Stimulated activated CD8-positive, alpha-beta memory T cell treated with anti-CD3 and anti-CD28 coated beads, Interleukin-7, amount 100 ng/mL, for 24 hours (primary cell): ENCODE data around the gene ODF2.
A peak's percentile ranks its signal among the peaks of the same experiment; 100 is the strongest.
"Not testable (repeated sequence)": the region's sequence is repeated elsewhere in the genome, so short reads cannot be mapped to it uniquely, and the experiment has no call there.

Source experiments
- DNase-seq: peaks from one replicate; pipeline ENCODE4 v3.0.0-alpha.2; 2020; ENCODE audit warnings: low read depth

Gene ODF2

DNA sequence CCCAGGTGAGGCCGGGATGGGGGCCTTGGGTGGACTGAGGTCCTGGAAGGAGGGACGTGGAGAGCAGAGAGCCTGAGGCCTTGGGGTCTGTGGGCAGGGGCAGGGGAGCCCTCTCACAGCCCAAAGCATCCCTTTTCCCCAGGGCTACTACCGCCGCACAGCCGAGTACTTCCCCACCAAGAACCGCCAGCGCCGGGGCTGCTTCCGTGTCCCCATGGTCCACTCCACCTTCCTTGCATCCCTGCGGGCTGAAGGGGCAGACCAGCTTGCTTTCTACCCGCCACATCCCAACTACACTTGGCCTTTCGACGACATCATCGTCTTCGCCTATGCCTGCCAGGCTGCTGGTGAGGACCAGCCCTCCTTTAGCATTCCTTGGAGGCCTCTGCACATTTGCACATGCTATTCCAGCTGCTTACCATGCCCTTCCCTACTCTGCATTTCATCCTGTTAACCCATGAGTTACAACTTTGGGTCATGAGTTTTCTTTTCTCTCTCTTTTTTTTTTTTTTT, 31.5 kb upstream of the ODF2 start:
- no peak for DNase-seq

DNA sequence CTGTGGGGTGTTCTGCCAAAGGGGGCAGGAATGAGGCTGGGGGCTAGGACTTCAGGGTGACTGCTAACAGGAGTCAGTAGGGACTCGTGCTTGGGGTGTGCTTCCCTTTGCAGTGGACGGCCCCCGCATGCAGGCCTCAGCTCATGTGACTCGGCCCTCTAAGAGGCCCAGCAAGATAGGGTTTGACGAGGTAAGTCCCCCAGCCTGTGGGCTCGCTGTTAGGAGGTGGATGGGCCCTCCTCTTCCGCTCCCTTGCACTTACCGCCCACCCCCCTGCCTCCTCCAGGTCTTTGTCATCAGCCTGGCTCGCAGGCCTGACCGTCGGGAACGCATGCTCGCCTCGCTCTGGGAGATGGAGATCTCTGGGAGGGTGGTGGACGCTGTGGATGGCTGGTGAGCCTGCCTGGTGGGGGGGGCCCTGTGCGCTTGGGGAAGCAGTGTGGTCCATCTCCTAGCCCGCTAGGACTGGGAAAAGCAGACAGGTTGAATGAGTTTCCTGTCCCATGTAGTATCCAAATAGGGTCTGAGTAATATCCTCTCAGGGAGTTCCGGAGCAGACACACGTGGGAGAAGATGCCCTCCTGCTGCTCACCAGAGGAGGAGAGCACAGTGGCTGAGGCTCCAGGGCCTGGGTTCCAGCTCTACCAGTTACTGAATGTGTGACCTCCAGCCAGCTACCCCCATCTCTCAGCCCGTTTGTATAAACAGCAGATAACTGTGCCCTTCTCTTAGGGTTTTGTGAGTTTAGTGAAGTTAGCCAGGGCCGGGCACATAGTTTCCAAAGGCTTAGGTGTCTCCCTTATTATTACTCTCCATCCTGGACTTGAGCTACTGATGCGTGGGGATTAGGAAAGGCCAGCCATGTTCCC, 26.9 kb upstream of the ODF2 start:
- DNase-seq: no peak

DNA sequence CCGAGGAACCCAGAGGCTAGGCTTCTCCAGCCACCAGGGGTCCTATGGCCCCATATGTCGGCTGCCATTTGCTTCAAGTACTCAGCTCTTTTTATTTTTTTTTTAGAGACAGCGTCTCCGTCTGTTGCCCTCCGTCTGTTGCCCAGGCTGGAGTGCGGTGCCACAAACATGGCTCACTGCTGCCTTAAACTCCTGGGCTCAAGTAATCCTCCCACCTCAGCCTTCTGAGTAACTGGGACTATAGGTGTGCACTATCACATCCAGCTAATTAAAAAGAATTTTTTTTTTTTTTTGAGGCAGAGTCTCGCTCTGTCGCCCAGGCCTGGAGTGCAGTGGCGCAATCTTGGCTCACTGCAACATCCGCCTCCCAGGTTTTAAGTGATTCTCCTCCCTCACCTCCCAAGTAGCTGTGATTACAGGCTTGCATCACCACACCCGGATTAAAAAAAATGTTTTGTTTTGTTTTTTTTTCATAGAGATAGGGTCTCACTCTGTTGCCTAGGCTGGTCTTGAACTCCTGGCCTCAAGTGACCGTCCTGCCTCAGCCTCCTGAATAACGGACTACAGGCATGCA, 26.2 kb upstream of the ODF2 start:
- no peak for DNase-seq

DNA sequence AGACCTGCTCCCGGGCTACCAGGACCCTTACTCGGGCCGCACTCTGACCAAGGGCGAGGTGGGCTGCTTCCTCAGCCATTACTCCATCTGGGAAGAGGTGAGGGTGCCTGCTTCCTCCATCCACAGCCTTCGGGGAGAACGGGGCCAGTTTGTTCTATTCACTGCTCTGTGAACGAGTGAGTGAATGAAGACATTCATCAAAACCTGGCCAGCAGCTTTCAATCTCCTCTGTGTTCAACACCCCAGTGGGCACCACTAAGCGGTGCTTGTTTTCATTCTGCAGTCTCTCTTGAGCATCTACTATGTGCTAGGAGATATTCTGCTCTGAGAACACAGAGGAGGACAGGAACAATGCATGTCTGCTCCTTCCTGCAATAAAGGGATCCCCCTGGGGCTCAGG, 24.6 kb upstream of the ODF2 start:
- no peak for DNase-seq

DNA sequence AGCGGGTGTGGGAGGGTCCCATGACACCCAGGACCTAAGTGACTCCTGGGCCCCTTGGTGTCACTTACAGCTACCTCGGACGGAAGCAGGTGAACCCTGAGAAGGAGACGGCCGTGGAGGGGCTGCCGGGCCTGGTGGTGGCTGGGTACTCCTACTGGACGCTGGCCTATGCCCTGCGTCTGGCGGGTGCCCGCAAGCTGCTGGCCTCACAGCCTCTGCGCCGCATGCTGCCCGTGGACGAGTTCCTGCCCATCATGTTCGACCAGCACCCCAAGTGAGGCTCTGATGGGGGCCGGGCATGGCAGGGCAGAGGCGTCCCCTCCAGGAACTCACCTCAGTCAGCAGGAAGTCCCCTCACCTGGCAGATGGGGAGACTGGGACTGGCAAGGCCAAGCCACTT, 21.5 kb upstream of the ODF2 start:
- no peak for DNase-seq

DNA sequence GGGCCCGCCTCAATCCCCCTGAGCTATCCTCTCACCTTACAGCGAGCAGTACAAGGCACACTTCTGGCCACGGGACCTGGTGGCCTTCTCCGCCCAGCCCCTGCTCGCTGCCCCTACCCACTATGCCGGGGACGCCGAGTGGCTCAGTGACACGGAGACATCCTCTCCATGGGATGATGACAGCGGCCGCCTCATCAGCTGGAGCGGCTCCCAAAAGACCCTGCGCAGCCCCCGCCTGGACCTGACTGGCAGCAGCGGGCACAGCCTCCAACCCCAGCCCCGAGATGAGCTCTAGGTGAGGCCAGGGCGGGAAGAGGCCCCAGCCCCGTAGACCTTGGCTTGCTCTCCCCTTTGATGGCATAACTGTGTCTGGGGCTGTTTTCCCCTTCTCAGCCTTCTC, 20.2 kb upstream of the ODF2 start:
- DNase-seq: no peak

DNA sequence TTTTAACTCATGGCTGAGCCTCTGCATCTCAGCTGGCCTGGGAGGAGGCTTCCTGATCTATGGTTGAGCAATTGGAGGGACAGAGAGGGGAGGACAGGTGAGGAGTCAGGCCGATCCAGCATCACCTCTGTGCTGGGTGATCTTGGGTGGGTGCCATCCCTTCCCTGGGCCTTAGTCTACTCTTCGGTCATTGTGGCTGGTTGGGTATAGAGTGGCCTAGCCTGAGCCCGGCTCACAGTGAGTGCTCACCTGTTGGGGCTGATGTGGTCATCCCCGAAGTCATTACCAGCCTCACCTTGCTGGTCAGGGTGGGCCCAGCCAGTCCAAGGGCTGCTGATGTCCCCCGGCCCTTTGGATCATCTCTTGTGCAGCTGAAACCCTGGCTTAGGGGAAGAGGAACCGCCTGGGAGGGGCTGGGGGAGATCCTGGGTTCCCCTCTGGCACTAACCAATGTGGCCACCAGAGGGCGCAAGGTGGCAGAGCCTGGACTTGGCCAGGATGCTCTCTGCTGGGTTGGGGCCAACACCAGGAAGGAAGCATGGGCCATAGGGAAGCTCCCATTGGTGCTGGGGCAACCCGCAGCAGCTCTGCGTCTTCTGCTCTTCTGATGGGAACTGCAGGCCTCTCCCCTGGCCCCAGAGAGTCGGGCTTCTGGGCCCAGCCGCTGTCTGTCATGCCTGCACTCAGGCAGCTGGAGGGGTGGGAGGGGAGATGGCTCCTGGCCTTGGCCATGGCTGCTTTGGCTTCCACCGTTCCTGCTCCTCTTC, 17.3 kb upstream of the ODF2 start:
- peak; percentile 79 for DNase-seq

DNA sequence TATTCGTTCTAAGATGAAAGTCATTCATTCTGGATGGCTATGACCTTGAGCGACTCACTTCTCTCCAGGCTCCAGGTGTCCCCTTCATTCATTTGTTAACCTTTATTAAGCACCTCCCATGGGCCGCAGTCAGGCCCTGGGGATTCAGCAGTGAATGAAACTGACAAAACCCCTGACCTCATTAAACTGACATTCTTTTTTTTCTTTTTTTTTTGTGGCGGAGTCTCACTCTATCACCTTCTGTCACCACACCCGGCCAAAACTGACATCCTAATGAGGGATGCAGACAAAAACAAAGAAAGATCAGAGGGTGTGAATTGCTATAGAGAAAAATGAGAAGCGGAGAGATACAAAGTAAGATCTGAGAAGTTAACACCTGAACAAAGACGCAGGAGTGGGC, 16.5 kb upstream of the ODF2 start:
- no peak for DNase-seq

DNA sequence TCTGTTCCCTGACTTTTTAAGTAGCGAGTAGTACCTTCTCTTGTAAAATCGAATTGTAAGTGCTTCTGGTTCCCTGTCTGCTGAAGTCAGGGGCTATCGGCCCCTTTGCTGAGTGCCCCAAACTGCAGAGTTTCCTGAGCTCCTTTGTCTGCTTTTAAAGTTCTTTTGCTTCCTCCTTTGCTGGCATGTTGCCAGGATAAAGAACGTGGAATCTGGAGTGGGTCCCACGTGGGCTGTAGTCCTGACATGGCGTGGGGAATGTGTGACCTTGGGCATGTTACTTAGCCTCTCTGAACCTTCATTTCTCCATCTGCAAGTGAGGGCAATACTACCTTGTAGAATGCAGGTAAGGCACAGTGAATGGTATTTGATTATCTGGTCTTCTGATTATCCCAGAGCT, 13.7 kb upstream of the ODF2 start:
- DNase-seq: no peak

DNA sequence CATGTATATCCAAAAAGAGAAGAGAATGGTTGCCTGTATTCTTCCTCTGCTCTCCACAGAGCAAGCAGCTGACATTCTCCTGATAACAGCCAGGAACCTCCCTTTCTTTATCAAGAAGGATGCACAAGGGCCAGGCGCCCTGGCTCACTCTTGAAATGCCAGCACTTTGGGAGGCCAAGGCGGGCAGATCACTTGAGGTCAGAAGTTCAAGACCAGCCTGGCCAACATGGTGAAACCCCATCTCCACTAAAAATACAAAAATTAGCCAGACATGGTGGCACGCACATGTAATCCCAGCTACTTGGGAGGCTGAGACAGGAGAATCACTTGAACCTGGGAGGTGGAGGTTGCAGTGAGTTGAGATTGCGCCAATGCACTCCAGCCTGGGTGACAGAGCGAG, 9.3 kb upstream of the ODF2 start:
- not testable (repeated sequence) for DNase-seq

DNA sequence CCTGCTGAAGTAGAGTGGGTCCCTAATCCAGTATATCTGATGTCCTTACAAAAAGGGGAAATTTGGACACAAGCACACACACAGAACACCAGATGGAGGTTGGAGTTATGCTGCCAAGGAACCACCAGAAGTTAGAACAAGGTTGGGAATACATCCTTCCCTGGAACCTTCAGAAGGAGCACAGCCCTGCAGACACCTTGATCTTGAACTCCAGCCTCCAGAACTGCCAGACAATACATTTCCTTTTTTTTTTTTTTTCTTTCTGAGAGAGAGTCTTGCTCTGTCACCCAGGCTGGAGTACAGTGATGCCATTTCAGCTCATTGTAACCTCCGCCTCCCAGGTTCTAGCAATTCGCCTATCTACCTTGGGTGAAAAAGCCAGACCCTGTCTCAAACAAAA, 7.1 kb upstream of the ODF2 start:
- DNase-seq: no peak

DNA sequence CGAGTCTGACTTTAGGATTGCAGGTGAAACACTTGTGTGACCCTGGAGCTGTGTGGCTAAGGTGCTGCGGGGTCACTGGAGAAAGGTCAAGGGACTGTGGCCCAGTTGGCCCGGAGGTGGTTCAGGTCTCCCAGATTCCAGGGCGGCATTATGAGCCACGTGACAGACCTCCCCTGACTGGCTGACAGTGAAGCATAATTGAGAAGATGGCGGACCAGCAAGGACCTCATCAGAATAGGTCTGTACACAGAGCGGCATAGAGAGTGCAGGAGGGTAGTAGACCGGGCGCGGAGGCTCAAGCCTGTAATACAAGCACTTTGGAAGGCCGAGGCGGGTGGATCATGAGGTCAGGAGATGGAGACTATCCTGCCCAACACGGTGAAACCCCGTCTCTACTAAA, 815 bp upstream of the ODF2 start:
- DNase-seq: no peak

DNA sequence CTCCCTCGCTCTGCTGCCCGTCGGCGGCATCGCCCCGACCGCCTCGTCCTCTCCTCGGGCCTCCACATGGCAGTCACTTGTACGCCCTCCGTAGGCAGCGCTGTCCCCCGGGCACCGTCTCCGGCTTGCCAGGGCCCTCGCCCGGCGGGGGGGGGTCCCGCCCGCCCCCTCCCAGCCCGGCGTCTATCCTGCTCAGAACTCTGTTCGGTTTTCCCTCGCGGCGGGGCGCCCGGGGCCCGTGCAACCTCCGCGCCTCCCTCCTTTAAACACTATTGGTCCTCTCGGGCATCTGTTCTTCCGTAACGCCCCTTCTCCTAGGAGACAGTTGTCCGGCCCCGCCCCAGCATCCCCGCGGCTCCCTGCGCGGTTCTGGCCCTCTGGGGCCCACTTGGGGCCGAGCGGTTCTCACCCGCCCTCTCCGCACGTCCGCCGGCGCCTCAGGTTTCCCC, 831 bp downstream of the ODF2 start:
- DNase-seq: peak; percentile 36

DNA sequence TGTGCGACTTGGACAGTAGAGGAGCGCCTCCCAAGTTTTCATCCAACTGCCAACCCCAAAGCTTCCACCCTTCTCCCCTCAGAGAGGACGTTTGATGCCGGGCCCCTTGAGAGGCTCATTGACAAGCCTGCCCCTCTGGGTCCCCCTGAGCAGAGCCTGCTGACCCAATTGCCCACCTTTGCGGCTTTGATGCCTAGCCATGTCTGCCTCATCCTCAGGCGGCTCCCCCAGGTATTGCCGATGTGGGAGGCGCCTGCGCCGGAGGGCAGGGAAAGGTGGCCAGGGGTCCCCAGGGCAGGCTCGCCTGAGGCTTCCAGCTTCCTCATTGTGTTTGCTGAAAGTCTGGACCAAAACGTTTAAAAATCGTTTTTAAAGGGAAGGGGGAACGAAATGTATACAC, 1.4 kb downstream of the ODF2 start:
- DNase-seq: no peak

DNA sequence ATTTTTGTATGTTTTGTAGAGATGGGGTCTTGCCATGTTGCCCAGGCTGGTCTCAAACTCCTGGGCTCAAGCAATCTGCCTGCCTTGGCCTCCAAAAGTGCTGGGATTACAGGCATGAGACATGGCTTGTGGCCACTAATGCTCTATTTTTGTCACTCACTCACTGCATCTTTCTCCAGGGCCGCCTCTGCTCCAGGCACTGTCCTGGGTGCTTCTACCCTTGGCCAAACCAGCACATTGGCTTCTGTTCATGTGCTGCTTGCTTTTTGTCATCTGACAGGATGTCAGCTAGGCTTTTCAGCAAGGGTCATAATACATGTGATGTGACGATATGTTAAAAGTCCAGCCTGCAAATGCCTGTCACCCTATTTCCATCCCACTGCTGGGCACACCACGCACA, 3.2 kb downstream of the ODF2 start:
- DNase-seq: no peak

DNA sequence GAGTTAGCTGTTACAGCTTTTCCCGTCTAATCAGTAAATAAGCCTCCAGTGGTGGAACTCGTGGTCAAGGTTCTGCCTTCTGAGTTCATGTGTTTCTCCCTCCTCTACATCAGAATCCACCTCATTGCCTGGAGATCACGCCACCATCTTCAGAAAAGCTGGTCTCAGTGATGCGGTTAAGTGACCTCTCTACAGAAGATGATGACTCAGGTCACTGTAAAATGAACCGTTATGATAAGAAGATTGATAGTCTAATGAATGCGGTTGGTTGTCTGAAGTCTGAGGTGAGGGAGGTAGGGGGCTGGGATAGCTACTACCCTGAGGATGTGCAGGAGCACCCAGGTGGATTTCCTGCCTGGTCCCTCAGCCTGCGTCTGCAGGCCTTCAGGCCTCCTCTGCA, 13.3 kb downstream of the ODF2 start:
- DNase-seq: no peak

DNA sequence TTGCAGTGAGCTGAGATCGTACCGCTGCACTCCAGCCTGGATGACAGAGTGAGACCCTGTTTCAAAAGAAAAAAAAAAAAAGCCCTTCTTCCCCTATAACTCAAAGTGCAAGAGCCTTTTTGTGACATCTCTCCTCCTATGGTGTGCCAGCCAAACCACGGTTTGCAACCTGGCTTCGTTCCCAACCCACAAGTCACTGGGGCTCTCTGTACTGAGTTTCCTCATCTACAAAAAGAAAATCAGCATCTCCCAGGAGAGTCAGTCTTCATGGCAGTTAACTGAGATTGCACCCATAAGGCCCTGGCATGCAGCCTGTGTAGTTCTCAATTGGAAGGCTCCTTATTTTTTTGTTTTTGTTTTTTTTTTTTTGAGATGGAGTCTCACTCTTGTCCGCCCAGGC, 14.8 kb downstream of the ODF2 start:
- no peak for DNase-seq

DNA sequence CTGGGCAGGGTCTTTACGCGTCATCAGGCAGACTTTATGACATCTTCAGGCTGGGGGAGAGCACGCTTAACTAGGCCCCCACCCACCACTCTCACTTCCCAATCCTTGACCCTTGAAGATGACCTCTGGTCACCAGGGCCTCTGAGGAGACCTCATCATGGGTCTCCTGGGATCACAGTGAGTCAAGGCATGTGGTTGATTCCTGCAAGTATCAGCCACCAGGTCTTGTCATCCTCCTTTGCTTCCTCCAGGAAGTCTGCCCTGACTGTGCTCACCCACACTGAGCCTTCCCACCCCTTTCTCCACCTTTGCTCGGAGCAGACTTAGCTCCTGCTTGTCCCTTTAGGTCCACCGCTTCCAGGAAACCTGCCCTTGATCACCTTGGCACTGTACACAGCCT, 17.3 kb downstream of the ODF2 start:
- no peak for DNase-seq

DNA sequence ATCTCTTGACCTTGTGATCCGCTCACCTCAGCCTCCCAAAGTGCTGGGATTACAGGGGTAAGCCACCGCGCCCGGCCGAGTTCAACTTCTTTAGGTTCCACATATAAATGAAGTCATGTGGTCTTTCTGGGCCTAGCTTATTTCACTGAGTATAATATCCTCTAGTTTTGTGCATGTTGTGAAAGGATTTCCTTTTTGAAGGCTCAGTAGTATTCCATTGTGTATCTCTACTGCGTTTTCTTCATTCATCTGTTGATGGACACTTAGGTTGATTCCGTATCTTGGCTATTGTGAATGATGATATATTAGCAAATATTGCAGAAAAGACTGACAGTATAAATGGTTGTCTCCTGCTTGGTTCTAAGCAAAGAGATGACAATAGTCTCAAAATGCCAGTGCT, 20.1 kb downstream of the ODF2 start:
- no peak for DNase-seq

DNA sequence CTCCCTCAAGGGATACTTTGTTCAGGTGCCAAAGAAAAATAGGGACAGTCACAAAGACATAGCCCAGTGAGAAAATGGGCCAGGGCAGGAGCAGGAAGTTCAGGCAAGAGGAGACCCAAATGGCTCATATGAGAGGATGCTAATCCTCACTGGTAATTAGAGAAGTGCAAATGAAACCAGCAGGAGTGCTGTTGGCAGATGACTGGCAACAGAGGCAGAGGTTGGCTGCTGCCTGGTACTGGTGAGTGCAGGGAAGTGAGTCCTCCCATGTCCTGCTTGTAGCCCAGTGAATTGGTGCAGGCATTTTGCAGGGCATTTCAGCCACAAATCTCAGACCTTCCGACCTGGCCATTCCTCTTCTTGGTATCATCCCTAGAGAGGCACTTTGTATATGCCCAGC, 23.5 kb downstream of the ODF2 start:
- no peak for DNase-seq

DNA sequence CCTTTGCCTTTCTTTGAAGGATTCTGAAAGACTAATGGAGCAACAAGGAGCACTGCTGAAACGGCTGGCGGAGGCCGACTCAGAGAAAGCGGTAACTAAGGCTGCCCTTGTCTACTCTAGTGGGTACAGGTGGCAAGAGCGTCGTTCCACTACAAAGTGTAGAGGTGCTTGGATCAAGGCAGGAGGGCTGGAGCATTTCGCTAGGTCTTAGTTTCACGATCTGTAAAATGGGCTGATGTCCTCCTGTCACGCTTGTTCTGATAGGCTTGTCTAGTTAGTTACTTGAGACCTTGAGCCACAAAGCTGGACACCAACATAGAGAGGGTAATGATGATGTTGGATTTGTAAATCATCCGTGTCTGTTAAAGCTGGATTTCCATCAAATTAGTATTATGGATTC, 25.8 kb downstream of the ODF2 start:
- no peak for DNase-seq

DNA sequence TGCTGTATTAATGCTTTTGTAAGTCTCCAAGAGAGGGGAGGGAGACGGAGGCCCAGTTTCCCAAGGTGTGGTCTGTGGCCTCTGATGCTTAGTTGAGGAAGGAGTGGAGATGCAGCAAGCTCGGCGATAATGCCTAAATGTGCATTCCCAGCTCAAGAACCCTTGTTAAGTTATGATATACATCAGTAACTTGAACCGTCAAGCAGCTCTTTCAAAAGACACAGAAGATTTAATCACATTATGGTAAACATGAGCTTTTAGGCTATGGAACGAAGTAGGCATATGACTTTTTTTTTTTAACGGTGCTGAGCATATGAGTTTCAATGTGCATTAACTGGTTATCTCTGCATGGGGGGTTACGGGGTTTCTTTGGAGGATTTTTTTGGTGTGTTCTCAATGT, 26.4 kb downstream of the ODF2 start:
- no peak for DNase-seq
